Measurements from ENCODE around the gene TEX14.

DNA sequence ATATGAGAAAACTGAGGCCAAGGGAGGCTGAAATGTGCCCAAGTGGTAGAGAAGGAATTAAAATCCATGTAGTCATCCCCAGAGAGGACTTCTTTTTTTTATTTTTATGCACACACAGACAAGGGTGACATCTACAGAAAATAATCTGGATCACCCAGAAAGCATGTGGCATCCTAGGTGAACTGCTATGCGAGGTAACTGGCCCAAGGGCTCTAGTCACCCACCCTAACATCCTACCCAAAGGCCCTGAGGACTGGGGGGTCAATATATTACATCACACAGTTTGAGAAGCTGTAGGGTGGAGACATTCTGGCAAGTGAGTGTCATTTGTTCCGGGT lies 23.3 kb downstream of the TEX14 start:
- TF ChIP-seq, protein P1, sequence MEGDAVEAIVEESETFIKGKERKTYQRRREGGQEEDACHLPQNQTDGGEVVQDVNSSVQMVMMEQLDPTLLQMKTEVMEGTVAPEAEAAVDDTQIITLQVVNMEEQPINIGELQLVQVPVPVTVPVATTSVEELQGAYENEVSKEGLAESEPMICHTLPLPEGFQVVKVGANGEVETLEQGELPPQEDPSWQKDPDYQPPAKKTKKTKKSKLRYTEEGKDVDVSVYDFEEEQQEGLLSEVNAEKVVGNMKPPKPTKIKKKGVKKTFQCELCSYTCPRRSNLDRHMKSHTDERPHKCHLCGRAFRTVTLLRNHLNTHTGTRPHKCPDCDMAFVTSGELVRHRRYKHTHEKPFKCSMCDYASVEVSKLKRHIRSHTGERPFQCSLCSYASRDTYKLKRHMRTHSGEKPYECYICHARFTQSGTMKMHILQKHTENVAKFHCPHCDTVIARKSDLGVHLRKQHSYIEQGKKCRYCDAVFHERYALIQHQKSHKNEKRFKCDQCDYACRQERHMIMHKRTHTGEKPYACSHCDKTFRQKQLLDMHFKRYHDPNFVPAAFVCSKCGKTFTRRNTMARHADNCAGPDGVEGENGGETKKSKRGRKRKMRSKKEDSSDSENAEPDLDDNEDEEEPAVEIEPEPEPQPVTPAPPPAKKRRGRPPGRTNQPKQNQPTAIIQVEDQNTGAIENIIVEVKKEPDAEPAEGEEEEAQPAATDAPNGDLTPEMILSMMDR (IDR thresholded peaks at IDR 0.05 in 2 of 3, conservative IDR thresholded peaks at IDR 0.05 in 1 of 3; ENCODE audit: borderline replicate concordance in 1 of 3, insufficient read depth in 1 of 3, low read depth in 2 of 3, low read length in 2 of 3) = no peak
- TF ChIP-seq TCF7L2 (IDR thresholded peaks at IDR 0.05; ENCODE audit: borderline replicate concordance, extremely low read depth, insufficient read depth, insufficient read length) (no peak), POLR2AphosphoS5 (IDR thresholded peaks at IDR 0.05; ENCODE audit: low read depth, low read length) (no peak), JUND (IDR thresholded peaks at IDR 0.05) (no peak), RAD21 (IDR thresholded peaks at IDR 0.05; ENCODE audit: low read depth) (no peak), ELF1 (IDR thresholded peaks at IDR 0.05; ENCODE audit: borderline replicate concordance, low read depth) (no peak), EZH2phosphoT487 (IDR thresholded peaks at IDR 0.05; ENCODE audit: borderline replicate concordance) (no peak), EZH2 (IDR thresholded peaks at IDR 0.05) (no peak), POLR2A (IDR thresholded peaks at IDR 0.05; ENCODE audit: borderline replicate concordance, extremely low read depth, insufficient read depth, insufficient read length) (no peak), YY1 (IDR thresholded peaks at IDR 0.05; ENCODE audit: extremely low read depth, insufficient replicate concordance, low read depth, low read length) (no peak), FOSL1 (IDR thresholded peaks at IDR 0.05; ENCODE audit: low read depth) (no peak)
